GM12878 (cell line): Measurements from ENCODE around the gene ZSCAN20. TPM values are rescaled to one million over a fixed set of nuclear protein-coding genes. Genes with fewer than 3 reads are reported as not detected.

Experiments used
- ATAC-seq: fragments of 200-7000 bp; cut with Tn5 transposase; 3 replicates; pipeline ENCODE4 v1.9.1; 2020; ENCODE audit warnings: mild to moderate bottlenecking, moderate library complexity
- Bru-seq: library from RNA; stranded (reverse); fragments of 400-500 nt; gene quantifications from one replicate; lab custom pipeline; 2021; lab: Mats Ljungman, UMichigan
- BruChase-seq, 2 experiments: library from RNA; stranded (reverse); fragments of 400-500 nt; gene quantifications; one replicate each; lab custom pipeline; 2021; lab: Mats Ljungman, UMichigan
- BruUV-seq: library from RNA; stranded (reverse); fragments of 400-500 nt; replicated peaks from 2 replicates; lab custom pipeline; 2021; lab: Mats Ljungman, UMichigan
- CTCF ChIA-PET: fragments of 300-600 bp; sonication (Branson Sonifier 250); formaldehyde crosslinking; extraction: SDS; loops from one replicate; lab custom pipeline; 2021; ENCODE audit warnings: inconsistent platforms; lab: Yijun Ruan, JAX
- POLR2A ChIA-PET: fragments of 350-600 bp; formaldehyde crosslinking; extraction: SDS; loops from one replicate; lab custom pipeline; 2021; ENCODE audit warnings: inconsistent platforms; lab: Charles Lee
- RAD21 ChIA-PET: fragments of 300-600 bp; sonication (Branson Sonifier 250); formaldehyde crosslinking; loops from one replicate; lab custom pipeline; 2023; ENCODE audit warnings: antibody characterized with exemption; ENCODE audit not compliant: unreplicated experiment; lab: Charles Lee
- SMC1A ChIA-PET: fragments of 300-600 bp; sonication (Branson Sonifier 250); formaldehyde crosslinking; loops from one replicate; lab custom pipeline; 2023; ENCODE audit not compliant: unreplicated experiment, uncharacterized antibody; lab: Charles Lee
- DNase-seq: peaks from one replicate; pipeline ENCODE4 v3.0.0-alpha.2; 2011; ENCODE audit warnings: low read depth, low spot score
- FAIRE-seq: peaks from 3 replicates; lab custom pipeline; 2011; peaks lifted over from hg19 to GRCh38; lab: Jason Lieb, UNC
- H2AFZ ChIP-seq: 2 replicates; pipeline ENCODE4 v1.6.0; 2011; ENCODE audit warnings: low read depth, low read length, control low read depth; ENCODE audit not compliant: control insufficient read depth
- H3K27ac ChIP-seq: 2 replicates; pipeline ENCODE4 v1.5.1; 2011; ENCODE audit warnings: control low read depth; ENCODE audit not compliant: control insufficient read depth, insufficient read depth
- H3K27me3 ChIP-seq, 2 experiments: replicated peaks in 1 of 2; 2 replicates each; pipeline versions ENCODE4 v1.6.0 to v1.6.1; 2011; ENCODE audit warnings: low read length in 1 of 2; ENCODE audit not compliant: control insufficient read depth in 2 of 2, insufficient read depth in 2 of 2
- H3K36me3 ChIP-seq, 2 experiments: 2 replicates each; pipeline ENCODE4 v1.5.1; 2011; ENCODE audit warnings: low read length in 1 of 2; ENCODE audit not compliant: control insufficient read depth in 2 of 2, insufficient read depth in 2 of 2
- H3K4me1 ChIP-seq: 2 replicates; pipeline ENCODE4 v1.6.1; 2011; ENCODE audit warnings: mild to moderate bottlenecking, low read length, moderate library complexity, mixed read lengths; ENCODE audit not compliant: control insufficient read depth, insufficient read depth
- H3K4me2 ChIP-seq: 2 replicates; pipeline ENCODE4 v1.6.0; 2011; ENCODE audit warnings: control low read depth; ENCODE audit not compliant: control insufficient read depth, insufficient read depth
- H3K4me3 ChIP-seq: fragments of 200-600 bp; sonication (generic); 2 replicates; pipeline ENCODE4 v1.5.1; 2016
- H3K79me2 ChIP-seq: 2 replicates; pipeline ENCODE4 v1.6.0; 2011; ENCODE audit warnings: low read length; ENCODE audit not compliant: control insufficient read depth, insufficient read depth
- H3K9ac ChIP-seq: 2 replicates; pipeline ENCODE4 v1.8.0; 2011; ENCODE audit warnings: low read length, control low read depth, mixed read lengths; ENCODE audit not compliant: control insufficient read depth, insufficient read depth
- H3K9me3 ChIP-seq: replicated peaks from 3 replicates; pipeline ENCODE4 v1.5.1; 2011; ENCODE audit warnings: mild to moderate bottlenecking, low read length; ENCODE audit not compliant: control insufficient read depth, insufficient read depth
- H4K20me1 ChIP-seq: 2 replicates; pipeline ENCODE4 v1.6.0; 2011; ENCODE audit not compliant: control insufficient read depth, insufficient read depth
- BHLHE40 ChIP-seq, 2 experiments: fragments of 450-650 bp in 1 of 2; IDR thresholded peaks; 2 replicates each; pipeline ENCODE4 v1.6.1; 2011 to 2017; ENCODE audit warnings: low read depth in 2 of 2, borderline replicate concordance in 1 of 2, improper control_type of control experiment in 1 of 2, low read length in 1 of 2, mild to moderate bottlenecking in 1 of 2
- IKZF2 ChIP-seq, 2 experiments: fragments of 450-650 bp; IDR thresholded peaks; 2 replicates each; pipeline ENCODE4 v1.6.1; 2017; ENCODE audit warnings: mild to moderate bottlenecking in 2 of 2, moderate library complexity in 2 of 2
- MAX ChIP-seq: IDR thresholded peaks from 2 replicates; pipeline ENCODE4 v1.6.1; 2012; ENCODE audit warnings: low read depth, low read length, improper control_type of control experiment
- MEF2A ChIP-seq: IDR thresholded peaks from 2 replicates; pipeline ENCODE4 v1.6.1; 2011; ENCODE audit warnings: low read depth, mild to moderate bottlenecking, low read length, moderate library complexity; ENCODE audit not compliant: insufficient read depth
- MYB ChIP-seq: fragments of 150-350 bp; IDR thresholded peaks from 2 replicates; pipeline ENCODE4 v1.6.1; 2014; ENCODE audit warnings: mild to moderate bottlenecking, low read depth, low read length, borderline replicate concordance
- NFXL1 ChIP-seq: fragments of 450-650 bp; IDR thresholded peaks from 2 replicates; pipeline ENCODE4 v1.6.1; 2017; ENCODE audit warnings: antibody characterized with exemption, mild to moderate bottlenecking, borderline replicate concordance
- NFYB ChIP-seq: IDR thresholded peaks from 2 replicates; pipeline ENCODE4 v1.6.1; 2011; ENCODE audit warnings: low read depth, mild to moderate bottlenecking, low read length, improper control_type of control experiment, moderate library complexity; ENCODE audit not compliant: insufficient read depth
- NR2F1 ChIP-seq: fragments of 450-650 bp; conservative IDR thresholded peaks from 2 replicates; pipeline ENCODE4 v1.6.1; 2017; ENCODE audit warnings: mild to moderate bottlenecking
- PAX5 ChIP-seq: IDR thresholded peaks from 2 replicates; pipeline ENCODE4 v1.6.1; 2011; ENCODE audit warnings: low read depth, low read length, borderline replicate concordance
- SRF ChIP-seq, 2 experiments: IDR thresholded peaks; 2 replicates each; pipeline ENCODE4 v1.6.1; 2011; ENCODE audit warnings: low read depth in 2 of 2, low read length in 2 of 2, mild to moderate bottlenecking in 1 of 2, moderate library complexity in 1 of 2
- ZNF217 ChIP-seq: fragments of 450-650 bp; IDR thresholded peaks from 2 replicates; pipeline ENCODE4 v1.6.1; 2017; ENCODE audit warnings: antibody characterized with exemption, mild to moderate bottlenecking
- WGBS: methylation state at CpG from one replicate; pipeline ENCODE4 v1.1.6; 2016; ENCODE audit warnings: low lambda C conversion rate; ENCODE audit not compliant: insufficient replicate concordance, insufficient coverage; ENCODE audit errors: missing lambda C conversion rate; 5-methylcytosine and 5-hydroxymethylcytosine counted together
- in situ Hi-C: fragments of 300-500 bp; cut with MboI; formaldehyde crosslinking; loops from 9 replicates; pipeline ENCODE4 v1.14.3; 2018; ENCODE audit warnings: mixed read lengths
- intact Hi-C: fragments of 100-400 bp; cut with micrococcal nuclease; formaldehyde crosslinking; loops from one replicate; pipeline ENCODE4 v1.14.2; 2022; ENCODE audit not compliant: unreplicated experiment
- long read RNA-seq, 2 experiments: library from polyadenylated mRNA; unstranded; transcript quantifications; one replicate each; pipeline ENCODE4 v2.0.0, GENCODE V29; 2019 to 2020
- polyA minus RNA-seq, 3 experiments: library from RNA; depleted of rRNA, polyadenylated mRNA; stranded (reverse); fragments of >200 nt; gene quantifications; 2 replicates each; pipeline ENCODE4 v1.2.3, GENCODE V29; 2011
- polyA plus RNA-seq, 11 experiments: library from polyadenylated mRNA; depleted of rRNA in 4 of 11; unstranded in 6 of 11; stranded (reverse) in 5 of 11; fragments of >200 nt; fragmentation: Nextera tagmentation in 4 of 11; fragmentation: Illumina TruSeq in 1 of 11; extraction: Ambion mirVana in 4 of 11; extraction: Trizol in 1 of 11; gene quantifications; 1 replicate in 1 of 11; 2 replicates in 10 of 11; pipeline versions ENCODE4 v1.2.1 to v1.2.3, GENCODE V29; 2011 to 2016; ENCODE audit warnings: inconsistent platforms in 2 of 11, missing spikeins in 2 of 11, low read depth in 1 of 11
- total RNA-seq, 4 experiments: library from RNA; depleted of rRNA in 3 of 4; stranded (reverse); fragments of >200 nt in 3 of 4; fragmentation: Illumina TruSeq in 1 of 4; extraction: Trizol in 1 of 4; gene quantifications; 2 replicates each; pipeline versions ENCODE4 v1.2.1 to v1.2.3, GENCODE V29; 2013 to 2021
- TF ChIP-seq, protein P1 (sequence below): IDR thresholded peaks from 2 replicates; pipeline ENCODE4 v1.6.1; 2011; ENCODE audit warnings: mild to moderate bottlenecking, low read depth, low read length, moderate library complexity; ENCODE audit not compliant: insufficient replicate concordance
- TF ChIP-seq, protein P2 (sequence below): fragments of 450-650 bp; IDR thresholded peaks from 2 replicates; pipeline ENCODE4 v1.6.1; 2016; ENCODE audit warnings: mild to moderate bottlenecking

The ZSCAN20 gene
- 11.4 and 12.8 TPM in 2 replicates for total RNA-seq (2013; cell fraction: nucleolus; rRNA removed)
- total RNA-seq (2014; rRNA removed) (4.1 and 4.7 TPM in 2 replicates), total RNA-seq (2014; rRNA removed; fragmentation: Illumina TruSeq; extraction: Trizol) (4.2 and 5.1 TPM in 2 replicates), total RNA-seq (2021) (4.4 and 4.7 TPM in 2 replicates), polyA plus RNA-seq (2011; rRNA removed) (2.4 and 2.6 TPM in 2 replicates), polyA plus RNA-seq (2014; fragmentation: Illumina TruSeq; extraction: Trizol) (2.9 and 3.6 TPM in 2 replicates), polyA plus RNA-seq (2014; fragmentation: Nextera tagmentation; extraction: Ambion mirVana) (under 1 TPM; 0.35 to 0.37 TPM), polyA plus RNA-seq (2014; rRNA removed) (2.0 and 2.3 TPM in 2 replicates), polyA plus RNA-seq (2016; fragmentation: Nextera tagmentation; extraction: Ambion mirVana) (1 to 10 TPM; 2.2 to 2.3 TPM), polyA minus RNA-seq (2011; rRNA and poly(A)+ RNA removed) (3.9 and 5.4 TPM in 2 replicates), Bru-seq, nascent RNA (percentile 56 among the genes with signal in this experiment), BruChase-seq, experiment 1, labeled RNA remaining after a 6-hour chase (percentile 52 among the genes with signal in this experiment), BruChase-seq, experiment 2, labeled RNA remaining after a 2-hour chase (percentile 56 among the genes with signal in this experiment)
- polyA plus RNA-seq (2011; ENCODE audit: low read depth) = 1.0 TPM
- polyA plus RNA-seq (2011; cell fraction: cytosol; rRNA removed) = 1.6 and 2.0 TPM in 2 replicates
- polyA plus RNA-seq (2011; cell fraction: nucleus; rRNA removed) = 3.2 and 3.4 TPM in 2 replicates
- polyA plus RNA-seq (2012) = 1.0 and 1.5 TPM in 2 replicates
- polyA minus RNA-seq (2011; cell fraction: cytosol; rRNA and poly(A)+ RNA removed) = 1.5 and 3.1 TPM in 2 replicates
- polyA minus RNA-seq (2011; cell fraction: nucleus; rRNA and poly(A)+ RNA removed) = 1.8 and 3.3 TPM in 2 replicates
- long read RNA-seq, experiment 1 = 0 reads
- long read RNA-seq, experiment 2, partial matches to known transcripts = 3 of 4 reads
- long read RNA-seq, experiment 2, other reads (novel, unspliced or antisense) = 1 of 4 reads

DNA sequence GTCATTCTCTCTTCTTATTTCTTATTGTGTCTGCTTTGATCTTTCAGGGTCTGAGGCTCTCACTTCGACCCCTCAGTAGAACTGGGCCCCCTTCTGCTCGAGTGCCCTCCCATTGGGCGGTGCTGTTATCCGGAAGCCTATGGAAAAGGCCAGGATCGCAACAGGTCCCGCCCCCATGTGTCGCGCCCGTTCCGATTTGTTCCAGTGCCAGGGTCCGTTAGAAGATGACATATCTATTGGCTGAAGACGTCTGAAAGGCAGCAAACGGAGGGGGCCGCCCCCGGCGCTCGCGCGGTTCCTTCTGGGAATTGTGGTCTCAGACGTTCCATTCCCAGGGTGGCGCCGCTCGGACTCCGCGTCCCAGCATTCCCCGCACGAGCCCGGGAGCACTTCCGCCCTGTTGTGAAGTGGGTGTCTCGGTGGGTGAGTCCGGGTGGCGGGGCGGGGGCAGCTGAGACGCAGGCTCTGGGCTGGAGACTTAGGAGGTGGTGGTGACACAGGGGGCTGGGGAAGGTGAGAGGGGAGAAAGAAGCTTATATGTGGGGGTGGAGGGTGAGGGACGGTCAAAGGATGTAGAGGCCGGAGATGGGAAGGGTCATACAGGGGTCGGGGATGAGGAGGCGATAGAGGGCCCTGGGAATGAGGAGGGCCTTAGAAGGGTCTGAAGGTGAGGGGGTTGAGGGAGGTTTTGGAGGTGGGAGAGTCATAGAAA lies at the start of gene ZSCAN20:
Gene ZSCAN20 (plus strand): TSS at position 377 of the 712 bp plus-strand sequence. CDS start 6,644 bp downstream, outside the sequence.
- peak within 1 kb of the TSS; percentile 74 for H3K4me3 ChIP-seq
- in situ Hi-C loops = no loop called here
- ChIA-PET SMC1A (interaction anchor here (0.5 to 8.8 kb wide), 19 partner anchors 9 to 850 kb away, joined by 3 to 149 read pairs (median 9); no protein-coding TSS in a partner anchor), CTCF (interaction anchor here (0.6 to 9.8 kb wide), 26 partner anchors 9 to 385 kb away, joined by 3 to 239 read pairs (median 6); partner anchors contain the start of gene PHC2), RAD21 (interaction anchor here (0.7 to 6.3 kb wide), 14 partner anchors 9 to 359 kb away, joined by 3 to 103 read pairs (median 6); no protein-coding TSS in a partner anchor), POLR2A (interaction anchor here (1.2 to 2.2 kb wide), 4 partner anchors 11 to 177 kb away, joined by 5 to 10 read pairs (median 8); no protein-coding TSS in a partner anchor)
- no peaks in the 10 kb centered on the region for H3K27me3 ChIP-seq
- H3K9ac ChIP-seq = peak within 1 kb of the TSS; percentile 76
- intact Hi-C loops = loop anchor here (1.0 to 5.0 kb wide), 2 partner anchors 140 to 345 kb away; no protein-coding TSS in a partner anchor
- WGBS = under 1% methylated on average over 33 of the region's 38 CpGs
- ATAC-seq (peak; percentile 96), DNase-seq (peak; percentile 89), FAIRE-seq (peak; percentile 71)
- peaks cover 8% of the 10 kb centered on the region for H3K79me2 ChIP-seq
- H3K4me1 ChIP-seq = peaks cover 7% of the 10 kb centered on the region
- no peaks in the 10 kb centered on the region for H3K36me3 ChIP-seq
- H3K4me2 ChIP-seq = peak within 1 kb of the TSS; percentile 88
- no TSS peak for BruUV-seq
- H4K20me1 ChIP-seq = no peaks in the 10 kb centered on the region
- H3K9me3 ChIP-seq = no peaks in the 10 kb centered on the region
- H3K27ac ChIP-seq = peak within 1 kb of the TSS; percentile 55
- peak within 1 kb of the TSS; percentile 95 for H2AFZ ChIP-seq
- TF ChIP-seq, protein P1, sequence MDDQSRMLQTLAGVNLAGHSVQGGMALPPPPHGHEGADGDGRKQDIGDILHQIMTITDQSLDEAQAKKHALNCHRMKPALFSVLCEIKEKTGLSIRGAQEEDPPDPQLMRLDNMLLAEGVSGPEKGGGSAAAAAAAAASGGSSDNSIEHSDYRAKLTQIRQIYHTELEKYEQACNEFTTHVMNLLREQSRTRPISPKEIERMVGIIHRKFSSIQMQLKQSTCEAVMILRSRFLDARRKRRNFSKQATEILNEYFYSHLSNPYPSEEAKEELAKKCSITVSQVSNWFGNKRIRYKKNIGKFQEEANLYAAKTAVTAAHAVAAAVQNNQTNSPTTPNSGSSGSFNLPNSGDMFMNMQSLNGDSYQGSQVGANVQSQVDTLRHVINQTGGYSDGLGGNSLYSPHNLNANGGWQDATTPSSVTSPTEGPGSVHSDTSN = peak; percentile 93
- TF ChIP-seq MYB = 0 out of 2 replicates have a peak, but pooled peaks have one; percentile 39
- TF ChIP-seq BHLHE40 (IDR thresholded peaks at IDR 0.05; ENCODE audit: borderline replicate concordance in 1 of 2, low read depth in 2 of 2, low read length in 1 of 2) = peak; percentile 67 to 86; a peak in 3 of 4 replicates
- peak; percentile 93 for TF ChIP-seq NFYB
- TF ChIP-seq IKZF2 (IDR thresholded peaks at IDR 0.05) = peak; percentile 54 to 78; a peak in 3 of 4 replicates
- TF ChIP-seq, protein P2, sequence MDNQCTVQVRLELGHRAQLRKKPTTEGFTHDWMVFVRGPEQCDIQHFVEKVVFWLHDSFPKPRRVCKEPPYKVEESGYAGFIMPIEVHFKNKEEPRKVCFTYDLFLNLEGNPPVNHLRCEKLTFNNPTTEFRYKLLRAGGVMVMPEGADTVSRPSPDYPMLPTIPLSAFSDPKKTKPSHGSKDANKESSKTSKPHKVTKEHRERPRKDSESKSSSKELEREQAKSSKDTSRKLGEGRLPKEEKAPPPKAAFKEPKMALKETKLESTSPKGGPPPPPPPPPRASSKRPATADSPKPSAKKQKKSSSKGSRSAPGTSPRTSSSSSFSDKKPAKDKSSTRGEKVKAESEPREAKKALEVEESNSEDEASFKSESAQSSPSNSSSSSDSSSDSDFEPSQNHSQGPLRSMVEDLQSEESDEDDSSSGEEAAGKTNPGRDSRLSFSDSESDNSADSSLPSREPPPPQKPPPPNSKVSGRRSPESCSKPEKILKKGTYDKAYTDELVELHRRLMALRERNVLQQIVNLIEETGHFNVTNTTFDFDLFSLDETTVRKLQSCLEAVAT = peak; percentile 35; the same call in 1 of the 2 replicates
- TF ChIP-seq NFXL1 = no peak
- 0 out of 4 replicates have a peak, but pooled peaks of 1 of the 2 experiments have one; percentile 44 for TF ChIP-seq SRF (IDR thresholded peaks at IDR 0.05; ENCODE audit: low read depth in 2 of 2, low read length in 2 of 2)
- TF ChIP-seq PAX5 = peak; percentile 66
- TF ChIP-seq NR2F1 = no peak
- TF ChIP-seq MAX = peak; percentile 58; the same call in 1 of the 2 replicates
- no peak for TF ChIP-seq ZNF217
- TF ChIP-seq MEF2A = 0 out of 2 replicates have a peak, but pooled peaks have one; percentile 24
